ENCODE data around the gene C14orf180. TPM values are rescaled to one million over a fixed set of nuclear protein-coding genes. Genes with fewer than 3 reads are reported as not detected.
A peak's percentile ranks its signal among the peaks of the same experiment; 100 is the strongest.

The C14orf180 gene
- total and polyA plus RNA-seq, 2 of the 8 experiments (the other 6 are each of a cell fraction or from before 2014, with no cell fraction given) = not detected

- 50% methylated on average over 19 of the region's 32 CpGs; no CpG with 5 or more reads in 1 of the 2 experiments for WGBS, 2 experiments (ENCODE audit: extremely low coverage in 1 of 2, insufficient coverage in 1 of 2, insufficient read length in 1 of 2, insufficient replicate concordance in 2 of 2, low coverage in 1 of 2, low lambda C conversion rate in 2 of 2, missing lambda C conversion rate in 1 of 2)
- Histone ChIP-seq H3K27ac (ENCODE audit: low read depth, low read length) (no peak overlapping the region), H3K4ac (replicated peaks; ENCODE audit: insufficient read length, low read depth, low read length) (no peak overlapping the region), H4K20me1 (replicated peaks in 1 of 2; ENCODE audit: control insufficient read depth in 1 of 2, insufficient read depth in 2 of 2, low read length in 2 of 2) (no peaks in the 10 kb centered on the region), H3K36me3 (ENCODE audit: control insufficient read depth in 2 of 4, insufficient read depth in 4 of 4, low read length in 3 of 4) (no peaks in the 10 kb centered on the region), H2BK120ac (replicated peaks; ENCODE audit: low read depth, low read length) (no peak overlapping the region), H3K27me3 (replicated peaks in 1 of 4; ENCODE audit: control insufficient read depth in 3 of 4, extremely low read depth in 1 of 4, insufficient read depth in 3 of 4, low read length in 3 of 4) (peaks cover 2 to 23% (median 15%) of the 10 kb centered on the region in 4 experiments), H3K14ac (ENCODE audit: insufficient read length) (no peak overlapping the region), H2BK12ac (ENCODE audit: low read depth, low read length) (no peak overlapping the region), H3K23ac (ENCODE audit: insufficient read length) (no peak overlapping the region), H3K9ac (replicated peaks in 1 of 4; ENCODE audit: extremely low read depth in 1 of 4, low read depth in 3 of 4, low read length in 3 of 4) (0 out of 7 replicates have a peak overlapping the region, but pooled peaks of 1 of the 4 experiments have one; percentile 4), H2BK15ac (ENCODE audit: low read length) (no peak overlapping the region), H3K9me3 (ENCODE audit: insufficient read depth in 2 of 2, low read depth in 1 of 2, low read length in 1 of 2) (no peaks in the 10 kb centered on the region), H3K56ac (replicated peaks; ENCODE audit: insufficient read length, low read depth, low read length) (no peak overlapping the region), H3K79me2 (ENCODE audit: control insufficient read depth in 1 of 2, insufficient read depth in 2 of 2, low read length in 2 of 2) (no peaks in the 10 kb centered on the region), H2AK5ac (ENCODE audit: low read depth, low read length) (no peak overlapping the region), H3K23me2 (ENCODE audit: low read depth, low read length) (peaks cover 6% of the 10 kb centered on the region; the same call in 1 of the 2 replicates), H4K91ac (replicated peaks; ENCODE audit: insufficient read length, low read length) (no peak overlapping the region), H4K5ac (ENCODE audit: insufficient read length, low read depth, low read length) (no peak overlapping the region), H4K8ac (ENCODE audit: extremely low read depth, insufficient read depth, low read length) (peak overlapping the region; percentile 90; the same call in 1 of the 2 replicates), H3K4me2 (ENCODE audit: insufficient read depth in 1 of 2, low read depth in 2 of 2, low read length in 2 of 2) (peak overlapping the region; percentile 65 to 88), H3K4me1 (replicated peaks in 1 of 4; ENCODE audit: control insufficient read depth in 3 of 4, insufficient read depth in 4 of 4, low read length in 3 of 4) (peaks cover 0 to 9% (median 3%) of the 10 kb centered on the region in 4 experiments; a peak in 4 of 7 replicates), H2AFZ (ENCODE audit: low read length) (no peak overlapping the region), H3K79me1 (ENCODE audit: low read depth, low read length) (no peaks in the 10 kb centered on the region), H2BK20ac (ENCODE audit: low read length) (no peak overlapping the region), H2BK5ac (ENCODE audit: low read depth, low read length) (no peak overlapping the region), H3K4me3 (ENCODE audit: extremely low read depth in 1 of 4, insufficient read depth in 2 of 4, low read depth in 3 of 4, low read length in 4 of 4) (peak overlapping the region; percentile 37 to 65 (median 38); a peak in 7 of 8 replicates), H3K18ac (ENCODE audit: extremely low read depth, low read length) (no peak overlapping the region)
- POLR2A ChIA-PET (ENCODE audit: partially characterized antibody) = interaction anchor here (1.6 kb wide), 1 partner anchor 10 kb away, joined by 5 read pairs; no protein-coding TSS in a partner anchor
- FAIRE-seq (no peak), DNase-seq (ENCODE audit: low read depth in 1 of 2, low spot score in 2 of 2) (no peak)
- no peak for TF ChIP-seq POLR2AphosphoS5 (IDR thresholded peaks at IDR 0.05; ENCODE audit: low read depth, low read length)
- TF ChIP-seq MAX (IDR thresholded peaks at IDR 0.05) = no peak
- TF ChIP-seq SUZ12 (IDR thresholded peaks at IDR 0.05; ENCODE audit: low read length) = peak; percentile 52
- CTCF ChIA-PET (ENCODE audit: partially characterized antibody) = interaction anchor here (1.0 to 1.2 kb wide), 3 partner anchors 11 to 54 kb away, joined by 3 to 5 read pairs (median 3); no protein-coding TSS in a partner anchor
Measured at GRCh38 chr14:104603711-104604401, 24.3 kb downstream of the C14orf180 start.
